Caco-2 (cell line): ENCODE data around the gene PPP2R2B. TPM values are rescaled to one million over a fixed set of nuclear protein-coding genes. Genes with fewer than 3 reads are reported as not detected.

Experiments
- BruUV-seq: library from RNA; stranded (reverse); fragments of 400-500 nt; replicated peaks from 2 replicates; lab custom pipeline; 2021; lab: Mats Ljungman, UMichigan
- CTCF ChIA-PET: fragments of 300-600 bp; sonication (Branson Sonifier 250); formaldehyde crosslinking; loops from one replicate; lab custom pipeline; 2022; ENCODE audit warnings: antibody characterized with exemption; lab: Charles Lee
- POLR2A ChIA-PET: fragments of 300-600 bp; sonication (Branson Sonifier 250); formaldehyde crosslinking; loops from one replicate; lab custom pipeline; 2022; ENCODE audit warnings: antibody characterized with exemption; lab: Charles Lee
- DNase-seq, 2 experiments: peaks; one replicate each; pipeline versions ENCODE4 v3.0.0 to v3.0.0-alpha.2; 2020 to 2022
- H3K27me3 ChIP-seq: replicated peaks from 2 replicates; pipeline ENCODE4 v1.6.0; 2011; ENCODE audit warnings: low read length; ENCODE audit not compliant: control insufficient read depth, insufficient read depth
- H3K36me3 ChIP-seq: 2 replicates; pipeline ENCODE4 v1.5.1; 2011; ENCODE audit warnings: low read length; ENCODE audit not compliant: control insufficient read depth, insufficient read depth
- H3K4me1 ChIP-seq: fragments of 250-450 bp; sonication (Bioruptor Pico); 2 replicates; pipeline ENCODE4 v1.5.1; 2020; ENCODE audit warnings: mild to moderate bottlenecking
- H3K4me3 ChIP-seq: 2 replicates; pipeline ENCODE4 v1.5.1; 2011; ENCODE audit warnings: low read depth, mild to moderate bottlenecking, control low read depth, low read length
- H3K9me3 ChIP-seq: fragments of 250-450 bp; sonication (Bioruptor Pico); 2 replicates; pipeline ENCODE4 v1.5.1; 2020; ENCODE audit warnings: mild to moderate bottlenecking, moderate library complexity
- H3K27ac Mint-ChIP-seq: one replicate; pipeline ENCODE4 v1.8.0; 2022; ENCODE audit warnings: mixed read lengths; ENCODE audit not compliant: unreplicated experiment
- H3K27me3 Mint-ChIP-seq: one replicate; pipeline ENCODE4 v1.8.0; 2022; ENCODE audit warnings: mixed read lengths; ENCODE audit not compliant: insufficient read depth, unreplicated experiment
- H3K36me3 Mint-ChIP-seq: one replicate; pipeline ENCODE4 v1.8.0; 2022; ENCODE audit warnings: mild to moderate bottlenecking, mixed read lengths; ENCODE audit not compliant: insufficient read depth, unreplicated experiment
- H3K4me1 Mint-ChIP-seq: one replicate; pipeline ENCODE4 v1.8.0; 2022; ENCODE audit warnings: low read depth, mixed read lengths; ENCODE audit not compliant: unreplicated experiment
- H3K4me3 Mint-ChIP-seq: one replicate; pipeline ENCODE4 v1.8.0; 2022; ENCODE audit warnings: mild to moderate bottlenecking, moderate library complexity, mixed read lengths; ENCODE audit not compliant: unreplicated experiment
- H3K9me3 Mint-ChIP-seq: one replicate; pipeline ENCODE4 v1.8.0; 2022; ENCODE audit warnings: mixed read lengths; ENCODE audit not compliant: unreplicated experiment
- CTCF ChIP-seq, 2 experiments: fragments of 200-600 bp in 1 of 2; IDR thresholded peaks; 1 replicate in 1 of 2; 2 replicates in 1 of 2; pipeline versions ENCODE4 v1.5.1 to v1.8.0; 2011 to 2022; ENCODE audit warnings: antibody characterized with exemption in 1 of 2, control low read depth in 1 of 2, inconsistent platforms in 1 of 2, low read depth in 1 of 2, low read length in 1 of 2, mild to moderate bottlenecking in 1 of 2, moderate library complexity in 1 of 2; ENCODE audit not compliant: insufficient read depth in 1 of 2, severe bottlenecking in 1 of 2, unreplicated experiment in 1 of 2
- intact Hi-C: fragments of 100-400 bp; cut with micrococcal nuclease; formaldehyde crosslinking; loops from one replicate; pipeline ENCODE4 v1.10.0; 2022; ENCODE audit not compliant: unreplicated experiment
- total RNA-seq: library from RNA; stranded (reverse); gene quantifications from 2 replicates; pipeline ENCODE4 v1.2.3, GENCODE V29; 2022

The PPP2R2B gene
- total RNA-seq, 1 experiment from 2014 or later = 9.8 TPM

GRCh38 chr5:146912874-146913273, 34.3 kb upstream of the PPP2R2B start:
- intact Hi-C loops = no loop called here
- no TSS peak for BruUV-seq
- POLR2A ChIA-PET = no interaction called here
- Histone ChIP-seq H3K27me3 (no peaks in the 10 kb centered on the region; the same call in 1 of the 2 replicates), H3K4me1 (no peaks in the 10 kb centered on the region), H3K4me3 (no peak overlapping the region), H3K36me3 (no peaks in the 10 kb centered on the region), H3K9me3 (no peaks in the 10 kb centered on the region)
- Mint-ChIP-seq H3K4me1 (no peaks in the 10 kb centered on the region), H3K27ac (no peak overlapping the region), H3K4me3 (no peak overlapping the region), H3K9me3 (no peaks in the 10 kb centered on the region), H3K27me3 (peaks cover 5% of the 10 kb centered on the region), H3K36me3 (no peaks in the 10 kb centered on the region)
- DNase-seq = no peak
- CTCF ChIA-PET = no interaction called here
- no peak for TF ChIP-seq CTCF (IDR thresholded peaks at IDR 0.05; ENCODE audit: insufficient read depth in 1 of 2, low read depth in 1 of 2, low read length in 1 of 2, severe bottlenecking in 1 of 2, unreplicated experiment in 1 of 2)

DNA sequence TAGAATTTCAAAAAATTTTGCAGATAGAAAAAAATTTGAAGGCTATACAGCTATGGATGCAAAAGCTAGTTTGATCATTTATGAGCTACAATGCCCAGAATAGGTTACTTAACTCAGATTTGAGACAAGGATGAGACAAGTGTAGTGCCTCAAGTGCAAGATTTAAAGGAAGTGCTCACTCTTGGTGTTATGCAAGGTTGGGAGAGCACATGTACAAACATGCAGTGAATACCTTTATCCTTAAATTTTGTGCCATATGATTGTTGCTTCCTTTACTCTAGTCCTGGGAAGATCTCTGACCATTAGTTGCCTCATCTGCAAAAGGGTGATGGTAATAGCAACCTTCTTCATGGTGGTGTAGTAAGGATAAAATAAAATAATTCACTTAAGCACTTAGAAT, 31.7 kb upstream of the PPP2R2B start:
- H3K4me1 ChIP-seq = no peaks in the 10 kb centered on the region
- H3K9me3 ChIP-seq = no peaks in the 10 kb centered on the region
- no peak overlapping the region for H3K4me3 ChIP-seq
- POLR2A ChIA-PET = no interaction called here
- H3K27me3 Mint-ChIP-seq = peaks cover 3% of the 10 kb centered on the region
- no peak overlapping the region for H3K4me3 Mint-ChIP-seq
- no peak for DNase-seq
- intact Hi-C loops = no loop called here
- no peaks in the 10 kb centered on the region for H3K36me3 ChIP-seq
- no TSS peak for BruUV-seq
- H3K36me3 Mint-ChIP-seq = no peaks in the 10 kb centered on the region
- H3K9me3 Mint-ChIP-seq = no peaks in the 10 kb centered on the region
- no peak for TF ChIP-seq CTCF (IDR thresholded peaks at IDR 0.05; ENCODE audit: insufficient read depth in 1 of 2, low read depth in 1 of 2, low read length in 1 of 2, severe bottlenecking in 1 of 2, unreplicated experiment in 1 of 2)
- CTCF ChIA-PET = no interaction called here
- no peaks in the 10 kb centered on the region for H3K4me1 Mint-ChIP-seq
- H3K27me3 ChIP-seq = no peaks in the 10 kb centered on the region
- no peak overlapping the region for H3K27ac Mint-ChIP-seq

DNA sequence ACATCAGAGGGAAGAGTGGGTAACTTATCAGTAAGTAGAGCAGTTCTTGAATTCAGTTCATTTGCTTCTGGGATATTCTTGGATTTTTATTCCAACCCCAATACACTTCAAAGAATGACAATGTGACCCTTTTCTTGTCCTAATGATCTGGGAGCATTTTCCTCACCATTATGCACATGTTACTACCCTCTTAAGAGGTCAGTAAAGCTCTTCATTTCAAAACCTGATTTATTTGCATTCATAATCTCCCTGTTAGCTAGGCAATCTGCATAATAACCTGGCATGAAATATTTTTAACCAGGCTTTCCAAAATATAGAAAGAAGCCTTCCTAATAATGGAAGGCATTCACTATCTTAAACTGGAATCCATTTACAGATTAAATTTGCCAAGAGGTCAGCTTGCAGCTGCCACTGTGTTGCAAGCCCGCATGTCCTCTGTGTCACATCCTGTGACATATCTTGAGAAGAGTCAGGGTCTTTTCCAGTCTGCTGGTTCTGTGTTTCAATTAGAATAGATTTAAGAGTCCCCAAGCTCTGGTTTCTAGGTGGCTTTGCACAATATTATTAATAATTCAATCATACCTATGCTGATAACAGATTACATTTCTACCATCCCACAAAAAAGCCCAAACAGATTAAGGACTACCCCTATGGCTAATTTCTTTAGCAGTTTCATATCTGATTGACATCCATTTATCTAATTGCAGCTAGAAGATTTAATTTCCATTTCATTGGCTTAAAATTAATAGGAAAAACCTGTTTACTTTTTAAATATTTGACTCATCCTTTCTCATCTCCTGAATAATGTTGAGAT, 30.9 kb upstream of the PPP2R2B start:
- ChIA-PET POLR2A (no interaction called here), CTCF (no interaction called here)
- Mint-ChIP-seq H3K4me1 (no peaks in the 10 kb centered on the region), H3K4me3 (no peak overlapping the region), H3K27me3 (peaks cover 3% of the 10 kb centered on the region), H3K36me3 (no peaks in the 10 kb centered on the region), H3K27ac (no peak overlapping the region), H3K9me3 (no peaks in the 10 kb centered on the region)
- Histone ChIP-seq H3K4me3 (no peak overlapping the region), H3K9me3 (no peaks in the 10 kb centered on the region), H3K4me1 (no peaks in the 10 kb centered on the region), H3K36me3 (no peaks in the 10 kb centered on the region), H3K27me3 (no peaks in the 10 kb centered on the region)
- TF ChIP-seq CTCF (IDR thresholded peaks at IDR 0.05; ENCODE audit: insufficient read depth in 1 of 2, low read depth in 1 of 2, low read length in 1 of 2, severe bottlenecking in 1 of 2, unreplicated experiment in 1 of 2) = no peak
- BruUV-seq = no TSS peak
- DNase-seq = no peak
- intact Hi-C loops = no loop called here
